ENCODE data around the gene CELF2.

Gene CELF2

DNA sequence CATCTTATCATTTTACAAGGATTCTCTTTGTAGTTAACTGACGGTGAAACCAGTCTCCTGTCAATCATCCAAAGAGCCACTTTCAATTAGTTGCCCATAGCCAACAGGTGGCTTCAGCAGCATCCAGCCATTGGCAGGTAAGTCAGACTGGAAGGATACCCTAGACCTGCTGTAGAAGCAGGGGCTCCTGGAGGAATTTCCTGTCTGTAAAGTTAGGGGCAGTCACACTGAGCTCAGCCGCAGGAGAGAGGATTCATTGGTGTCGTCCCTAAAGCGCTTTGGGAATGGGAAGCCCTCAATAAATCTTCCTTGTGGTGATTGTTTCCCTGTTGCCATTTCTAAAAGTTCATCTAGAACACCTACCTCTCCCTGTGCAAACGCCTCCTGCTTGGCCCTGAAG lies 140.4 kb downstream of the CELF2 start:
- no peak for DNase-seq

DNA sequence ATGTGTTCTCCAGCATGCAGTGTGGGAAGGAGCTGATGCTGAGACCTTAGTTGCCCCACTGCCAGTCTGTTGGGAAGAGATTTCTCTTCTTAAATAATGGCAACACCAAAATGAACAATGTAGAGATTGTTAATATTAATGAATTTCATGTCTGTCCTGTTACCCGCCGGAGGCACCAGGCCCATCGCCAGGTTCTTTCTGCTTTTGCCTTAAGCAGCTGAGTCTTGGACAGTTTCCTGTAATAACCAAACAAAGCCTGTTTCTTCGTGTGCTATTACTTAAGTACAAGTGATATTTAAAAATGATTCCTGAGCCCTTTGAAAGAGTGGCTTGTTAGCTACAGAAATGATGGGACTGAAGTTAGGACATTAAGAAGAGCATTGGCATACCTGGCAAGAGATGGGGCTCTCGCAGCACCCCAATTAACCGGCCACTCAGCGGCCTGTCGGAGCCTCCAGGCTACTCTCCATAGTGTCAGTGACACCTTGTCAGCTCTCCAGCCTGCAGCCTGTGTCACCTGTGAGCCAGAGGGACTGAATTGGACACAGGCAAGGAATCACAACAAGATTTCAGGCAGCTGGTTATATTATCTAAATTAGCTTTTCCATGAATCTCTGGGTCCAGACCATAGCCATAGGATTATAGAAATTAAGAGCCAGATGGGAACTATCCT lies 142.0 kb downstream of the CELF2 start:
- no peak for DNase-seq

DNA sequence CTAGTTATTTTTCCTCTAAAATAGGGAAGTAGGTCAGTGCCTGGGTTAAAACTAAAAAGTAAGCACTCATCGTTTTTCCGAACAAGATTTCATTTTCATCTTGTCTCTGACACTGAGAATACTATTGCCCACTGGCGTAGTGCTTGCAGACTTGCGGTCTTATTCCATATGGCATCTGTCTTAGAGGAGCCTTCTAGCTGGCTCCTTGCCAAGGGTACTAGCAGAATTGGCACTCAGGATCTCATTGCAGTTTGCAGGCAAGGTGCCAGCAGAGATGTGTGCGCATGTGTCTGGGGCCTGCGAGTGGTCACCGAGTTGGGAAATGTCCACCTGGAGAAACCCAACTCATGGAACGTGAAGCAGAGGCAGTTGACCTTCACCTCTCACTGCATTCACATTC lies 143.4 kb downstream of the CELF2 start:
- DNase-seq = no peak

DNA sequence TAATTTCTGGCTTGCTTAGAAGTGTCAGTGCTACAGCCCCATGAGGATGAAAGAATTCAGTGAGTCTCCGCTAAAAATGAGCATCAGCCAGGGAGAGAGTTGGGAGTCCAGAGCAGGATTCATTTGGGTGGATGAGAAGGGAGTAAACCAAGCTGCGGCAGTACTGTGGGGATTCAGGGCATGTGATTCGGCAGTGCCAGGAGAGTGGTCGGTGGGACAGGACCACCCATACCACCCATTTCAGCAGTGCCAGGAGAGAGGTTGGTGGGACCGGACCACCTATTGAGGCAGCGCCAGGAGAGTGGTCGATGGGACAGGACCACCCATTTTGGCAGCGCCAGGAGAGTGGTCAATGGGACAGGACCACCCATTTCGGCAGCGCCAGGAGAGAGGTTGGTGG lies 144.2 kb downstream of the CELF2 start:
- DNase-seq = no peak

DNA sequence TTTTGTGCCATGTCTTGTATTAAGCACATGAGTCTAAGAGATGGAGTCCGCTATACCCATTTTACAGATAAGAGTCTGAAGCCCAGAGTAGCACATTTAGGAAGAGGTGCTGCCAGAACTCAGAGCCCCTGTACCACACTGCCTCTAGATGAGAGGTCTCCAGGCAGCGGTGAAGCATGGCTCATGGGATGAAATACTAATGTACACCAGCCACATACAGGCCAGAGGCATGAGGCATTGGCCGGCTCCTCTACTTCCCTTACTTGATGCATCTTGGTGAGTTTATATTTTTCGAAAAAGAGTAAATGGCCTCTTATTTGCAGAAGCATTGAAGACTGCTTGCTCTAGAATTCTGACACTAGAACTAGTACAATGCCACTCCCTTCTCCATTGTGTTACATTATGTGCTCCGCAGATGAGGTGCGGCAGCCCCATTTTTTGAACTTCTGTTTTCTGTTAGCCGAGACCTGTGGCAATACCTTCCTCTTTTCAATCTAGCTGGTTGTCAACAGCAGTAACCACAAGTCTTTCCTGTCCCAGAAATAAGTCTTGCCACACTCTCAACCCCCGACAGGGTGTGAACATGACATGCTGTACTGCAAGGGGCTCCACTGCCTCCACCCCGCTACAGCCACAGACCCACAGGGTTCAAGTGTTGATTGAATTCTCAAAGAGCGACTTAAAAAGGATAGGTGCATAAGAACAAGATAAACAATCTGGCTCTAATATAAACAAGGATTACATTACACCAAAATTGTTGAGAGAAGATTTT lies 145.3 kb downstream of the CELF2 start:
- DNase-seq = no peak

DNA sequence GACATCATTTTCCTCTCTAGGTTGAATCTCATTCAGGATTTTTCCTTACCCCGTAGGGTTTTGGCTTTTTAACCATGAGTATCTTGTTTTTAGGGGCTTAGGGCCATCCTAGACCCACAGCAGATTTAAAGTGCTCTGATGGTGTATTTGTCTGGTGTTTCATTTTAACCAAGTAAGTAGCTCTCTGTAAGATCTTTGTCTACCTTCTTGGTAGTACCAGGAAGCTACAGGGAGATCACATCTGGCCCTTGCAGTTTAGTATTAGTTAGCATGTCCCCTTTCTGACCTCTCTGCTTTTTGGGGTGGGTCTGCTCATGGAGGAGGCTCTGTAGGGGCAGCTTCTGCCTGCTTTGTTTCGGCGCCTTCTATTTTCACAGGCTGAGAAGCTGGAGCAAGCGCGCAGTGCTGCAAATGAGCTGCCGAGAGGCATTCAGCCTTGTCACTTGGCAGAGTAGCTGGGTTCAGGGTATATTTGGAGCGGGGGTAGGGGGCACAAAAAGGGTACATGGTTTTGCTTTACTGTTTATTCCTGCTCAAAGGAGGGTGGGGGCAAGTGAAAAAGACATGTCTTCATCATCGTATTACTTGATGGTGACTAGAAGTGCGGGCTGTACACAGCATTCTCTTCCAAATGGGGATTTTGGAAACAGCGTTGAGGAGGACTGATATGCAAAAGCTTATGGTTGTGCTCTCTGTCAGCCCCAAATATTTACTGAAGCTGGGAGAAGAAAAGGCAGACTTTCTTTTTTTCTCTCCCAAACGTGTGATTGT lies 146.3 kb downstream of the CELF2 start:
- DNase-seq = no peak

DNA sequence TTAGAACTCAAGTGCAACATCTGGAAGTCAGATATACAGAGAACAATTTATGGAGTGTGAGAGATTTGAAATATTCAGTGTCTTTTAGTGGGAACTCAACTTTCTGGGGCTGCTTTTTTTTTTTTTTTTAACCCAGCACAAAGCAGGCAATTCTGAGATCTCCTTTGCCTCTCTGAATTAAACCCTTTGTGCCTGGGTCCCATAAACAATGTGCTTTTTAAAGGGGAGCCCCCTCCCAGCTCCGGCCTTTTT lies 146.8 kb downstream of the CELF2 start:
- DNase-seq = no peak

DNA sequence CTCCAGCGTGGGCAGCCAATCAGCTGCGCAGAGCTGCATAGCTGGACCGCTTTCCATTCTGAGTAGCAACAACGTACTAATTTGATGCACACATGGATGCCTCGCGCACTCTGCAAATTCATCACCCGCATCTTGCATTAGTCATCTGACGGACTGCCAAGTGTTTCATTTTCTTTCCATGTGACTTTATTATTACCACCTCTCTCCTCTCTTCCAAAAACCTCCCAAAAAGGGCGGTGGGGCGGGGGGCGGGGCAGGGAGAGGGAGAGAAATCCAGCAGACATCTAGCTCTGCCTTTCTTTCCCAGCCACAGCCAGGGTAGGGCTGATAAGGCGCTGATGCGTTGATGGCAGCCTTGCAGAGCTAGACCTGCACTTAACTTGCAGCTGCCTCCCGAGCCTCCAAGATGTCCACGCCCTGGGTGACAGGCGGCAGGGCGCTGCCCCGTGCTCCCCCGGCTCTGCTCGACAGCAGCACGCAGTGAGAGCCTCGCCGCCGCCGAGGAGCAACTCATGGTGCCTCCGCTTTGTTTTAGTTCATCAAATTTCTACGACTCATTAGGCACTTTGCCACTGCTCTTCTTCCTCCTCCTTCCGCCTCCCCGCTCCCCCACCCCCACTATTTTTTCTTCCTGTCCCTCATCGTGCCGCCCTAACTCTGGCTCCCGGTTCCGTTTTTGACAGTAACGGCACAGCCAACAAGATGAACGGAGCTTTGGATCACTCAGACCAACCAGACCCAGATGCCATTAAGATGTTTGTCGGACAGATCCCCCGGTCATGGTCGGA lies 147.3 kb downstream of the CELF2 start:
- DNase-seq = no peak

DNA sequence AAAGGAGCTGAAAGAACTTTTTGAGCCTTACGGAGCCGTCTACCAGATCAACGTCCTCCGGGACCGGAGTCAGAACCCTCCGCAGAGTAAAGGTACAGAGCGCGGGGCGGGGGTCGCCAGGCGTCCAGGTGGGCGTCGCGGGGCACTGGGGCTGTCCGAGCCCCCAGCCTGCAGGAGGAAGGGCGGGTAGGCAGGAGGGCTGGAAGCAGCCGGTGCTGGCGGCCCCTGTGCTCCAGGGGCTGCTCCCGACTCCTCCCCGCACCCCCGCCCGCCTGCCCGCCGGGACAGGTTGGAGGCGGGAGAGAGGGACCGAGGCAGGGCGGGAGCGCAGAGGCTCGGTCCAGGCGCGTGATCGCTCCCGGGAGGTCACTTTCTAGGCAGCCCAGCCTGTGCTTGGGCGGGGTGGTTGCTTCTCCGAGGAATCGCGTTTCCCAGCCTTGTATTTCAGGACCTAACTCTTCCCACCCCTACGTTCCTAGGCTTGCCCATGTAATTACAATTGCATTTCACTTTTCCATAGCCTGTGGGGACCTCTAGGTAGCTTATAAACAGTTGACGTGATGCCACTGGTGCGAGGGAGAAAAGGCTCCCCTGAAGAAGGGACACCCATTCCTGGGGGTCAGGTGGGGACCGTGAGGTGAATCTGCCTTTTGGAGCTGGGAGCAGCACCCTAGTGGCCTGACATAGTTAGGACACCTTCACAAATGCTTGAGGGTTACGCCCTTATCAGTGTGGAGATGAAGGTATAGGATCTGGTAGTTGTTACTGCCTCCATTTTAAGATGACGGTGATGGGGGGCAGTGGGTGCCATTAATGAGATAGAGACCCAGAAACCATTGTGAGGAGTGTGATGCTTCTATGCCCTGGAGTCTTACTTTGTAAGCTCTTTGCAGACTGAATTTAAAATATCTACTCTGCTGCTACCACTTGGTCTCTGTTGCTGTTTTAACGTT lies 148.2 kb downstream of the CELF2 start:
- DNase-seq = no peak

DNA sequence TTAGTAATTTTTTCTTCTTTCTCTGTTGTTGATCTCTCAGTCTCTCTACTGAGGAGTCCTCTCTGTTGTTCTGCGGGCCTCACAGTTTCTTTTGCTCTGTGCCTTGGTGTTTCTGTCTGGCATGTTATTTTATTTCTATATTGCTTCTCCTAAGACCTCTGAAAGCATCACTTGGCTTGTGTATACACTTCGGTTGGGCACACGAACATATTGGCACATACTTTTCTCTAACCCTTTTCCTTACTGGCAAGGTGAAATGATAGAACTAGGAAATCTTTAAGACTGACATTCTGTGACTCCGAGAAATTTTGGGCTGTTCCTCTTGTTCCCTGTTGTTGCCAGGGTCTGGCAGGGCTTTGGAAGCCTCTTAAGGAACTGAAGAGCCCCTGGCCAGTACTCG lies 148.9 kb downstream of the CELF2 start:
- DNase-seq = no peak

DNA sequence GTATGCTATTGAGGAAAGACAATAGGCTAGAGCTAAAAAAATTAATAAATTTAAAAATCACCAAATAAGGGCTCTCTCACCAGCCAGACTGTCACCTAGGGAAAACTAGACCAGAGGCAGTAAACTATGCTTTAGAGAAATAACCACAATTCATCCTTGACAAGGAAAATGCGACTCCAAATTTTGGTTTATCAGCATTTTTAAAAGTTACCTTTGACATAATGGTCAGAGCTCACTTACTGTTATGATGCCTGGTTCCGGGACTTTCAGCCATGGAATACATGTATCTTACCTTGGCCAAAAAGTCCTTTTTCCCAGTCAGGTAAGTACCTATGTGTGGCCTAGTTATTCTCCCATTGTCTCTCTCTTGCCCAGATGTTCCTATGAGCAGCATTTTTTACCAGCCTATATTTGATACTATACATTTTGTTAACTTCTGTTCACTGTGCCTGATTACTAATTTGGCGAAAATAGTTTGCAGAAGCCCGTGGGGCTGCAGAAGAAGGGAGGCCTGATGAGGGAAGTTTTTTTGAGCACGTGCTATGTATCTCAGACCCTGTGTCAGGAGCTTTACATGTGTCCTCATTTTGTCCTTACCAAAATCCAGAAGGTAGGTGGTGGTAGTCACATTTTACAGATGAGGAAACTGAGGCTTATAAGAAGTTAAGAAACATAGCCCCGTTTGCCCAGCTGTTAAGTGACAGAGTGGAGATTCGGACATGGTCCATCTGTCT lies 149.7 kb downstream of the CELF2 start:
- DNase-seq = no peak

DNA sequence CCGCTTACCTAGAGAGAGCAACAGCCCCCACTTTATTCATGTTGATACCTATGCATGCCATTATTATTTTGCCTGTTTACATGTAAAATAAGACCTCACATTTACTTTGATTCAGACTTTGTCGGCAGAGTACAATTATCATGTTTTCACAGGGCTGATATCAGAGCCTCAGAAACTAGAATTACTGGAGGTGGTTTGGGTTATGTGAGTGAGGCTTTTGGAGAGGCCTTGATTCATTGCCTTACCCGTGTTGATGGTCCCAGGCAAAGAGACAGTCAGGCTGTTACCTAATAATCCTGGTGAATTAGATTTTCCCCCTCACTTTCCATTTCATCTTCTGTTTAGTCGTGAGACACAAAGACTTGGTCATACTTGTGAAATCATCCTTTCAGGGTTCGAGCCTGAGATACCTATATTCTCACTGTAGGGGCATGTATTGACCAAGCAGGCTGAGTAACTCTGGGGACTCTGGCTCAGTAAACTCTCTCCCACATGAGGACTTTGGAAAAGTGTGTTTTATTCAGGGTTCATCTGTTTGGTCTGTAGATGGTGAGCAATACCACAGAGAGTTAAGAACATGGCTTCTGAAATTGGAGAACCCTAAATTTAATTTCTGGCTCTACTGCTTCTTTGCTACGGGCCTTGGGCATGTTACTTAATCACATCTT lies 150.9 kb downstream of the CELF2 start:
- no peak for DNase-seq

DNA sequence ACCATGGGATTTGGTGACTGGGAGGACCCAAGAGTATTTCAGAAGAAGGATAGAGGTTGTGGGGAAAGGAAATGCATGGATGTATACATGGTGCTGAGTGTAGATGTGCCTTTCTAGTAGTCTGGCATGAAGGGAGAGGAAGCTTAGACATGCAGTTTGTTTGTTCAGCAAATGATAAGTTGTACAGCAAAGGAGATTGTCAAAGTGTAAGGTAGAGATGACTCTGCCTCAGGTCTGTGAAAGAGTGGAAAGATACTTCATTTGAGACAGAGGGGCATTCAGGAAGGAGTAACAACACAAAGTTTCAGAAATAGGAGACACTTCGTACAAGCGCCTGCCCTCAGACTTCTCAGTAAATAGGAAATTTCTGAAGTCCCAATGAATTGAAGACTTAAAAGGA lies 152.3 kb downstream of the CELF2 start:
- DNase-seq = no peak

DNA sequence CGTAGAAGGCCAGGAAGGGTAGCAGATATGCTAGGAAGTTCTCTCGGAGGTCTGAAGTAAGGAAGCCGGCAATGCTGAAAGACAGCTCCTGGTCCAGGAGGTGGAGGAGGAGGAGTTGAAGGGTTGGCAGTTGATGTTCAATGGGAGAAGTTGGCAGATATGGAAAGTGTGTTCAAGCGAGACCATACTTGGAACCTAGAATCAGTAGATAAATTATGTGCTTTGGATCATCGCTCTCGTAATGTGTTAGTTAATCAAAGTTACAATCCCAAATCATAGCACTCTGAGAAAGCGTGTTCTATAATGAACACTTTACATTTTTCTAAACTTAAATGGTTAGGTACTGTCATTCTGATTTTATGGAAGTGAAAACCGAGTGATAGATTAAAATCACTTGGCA lies 152.9 kb downstream of the CELF2 start:
- no peak for DNase-seq

DNA sequence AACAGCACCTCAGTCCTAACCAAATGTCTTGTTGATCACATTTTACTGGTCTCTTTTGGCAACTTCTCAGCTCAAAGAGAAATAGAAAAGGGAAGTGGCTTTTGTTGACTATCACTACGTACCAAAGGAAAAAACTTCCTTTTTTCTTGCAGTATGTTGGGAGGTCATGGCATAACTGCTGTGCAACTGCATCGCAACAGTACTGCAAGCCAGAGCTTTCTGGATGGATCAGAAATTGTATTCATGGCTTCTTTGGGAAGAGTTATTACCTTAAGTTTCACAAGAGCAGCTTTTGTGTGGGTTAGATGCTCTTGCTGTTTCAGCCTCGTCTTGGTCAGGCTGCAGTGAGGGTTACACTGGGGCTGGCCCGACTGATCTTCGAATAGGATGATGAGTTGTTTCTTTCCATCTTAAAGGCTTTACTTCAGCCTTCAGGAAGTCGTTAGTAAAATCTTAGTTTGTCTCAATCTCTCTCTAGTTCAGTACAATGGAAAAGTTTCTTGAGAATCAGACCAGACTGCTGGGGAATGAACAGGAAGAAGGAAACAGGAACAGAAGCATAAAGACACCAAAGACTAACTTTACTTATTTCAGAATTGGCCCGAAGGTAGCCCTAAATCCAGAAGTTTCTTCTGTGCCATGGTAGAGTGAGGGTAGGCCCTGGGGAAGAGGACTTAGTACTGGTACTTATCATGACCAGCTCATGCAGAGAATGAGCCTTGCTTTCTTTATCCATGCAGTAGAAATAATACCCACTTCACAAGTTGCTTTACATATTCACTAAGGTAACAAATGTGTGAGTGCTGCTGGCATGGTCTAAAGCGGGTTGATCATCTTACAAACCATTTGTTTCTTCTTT lies 153.6 kb downstream of the CELF2 start:
- no peak for DNase-seq

DNA sequence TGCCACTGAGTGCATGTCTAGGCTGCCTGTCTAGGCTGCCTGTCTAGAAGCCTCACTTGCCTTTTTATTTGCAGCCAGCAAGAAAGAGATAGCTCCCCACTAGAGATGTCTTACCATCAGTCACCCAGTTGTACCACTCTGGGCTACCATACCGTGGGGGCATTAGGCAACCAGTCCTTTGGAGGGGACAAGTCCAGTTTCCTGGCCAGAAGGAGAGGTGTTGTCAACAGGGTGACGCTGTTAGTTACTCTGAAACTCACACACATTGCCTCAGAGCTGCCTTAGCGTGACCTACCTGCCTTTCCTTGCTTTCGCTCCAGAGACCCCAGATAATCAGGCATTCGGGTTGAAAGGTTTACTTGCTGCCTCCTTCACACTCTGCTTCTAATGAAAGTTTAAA lies 155.4 kb downstream of the CELF2 start:
- DNase-seq = no peak

DNA sequence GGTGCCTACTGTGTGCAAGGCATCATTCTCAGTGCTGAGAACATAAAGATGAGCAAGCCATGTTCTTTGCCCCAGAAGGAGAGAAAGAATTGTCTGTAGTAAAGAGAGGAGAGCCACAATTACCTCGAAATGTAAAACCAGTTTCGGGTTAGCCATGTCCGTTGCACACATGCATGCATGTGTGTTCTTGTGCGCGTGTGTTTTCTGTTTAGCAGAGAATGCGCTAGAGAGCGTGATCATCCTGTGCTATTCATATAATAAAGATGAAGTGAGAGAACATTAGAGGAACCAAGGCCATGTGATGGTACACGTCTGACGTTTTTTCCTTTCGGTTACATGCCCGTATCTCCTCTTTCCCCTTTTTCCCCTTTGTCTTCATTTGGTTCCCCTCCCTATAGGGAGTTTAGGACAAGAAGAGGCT lies 158.2 kb downstream of the CELF2 start:
- no peak for DNase-seq

DNA sequence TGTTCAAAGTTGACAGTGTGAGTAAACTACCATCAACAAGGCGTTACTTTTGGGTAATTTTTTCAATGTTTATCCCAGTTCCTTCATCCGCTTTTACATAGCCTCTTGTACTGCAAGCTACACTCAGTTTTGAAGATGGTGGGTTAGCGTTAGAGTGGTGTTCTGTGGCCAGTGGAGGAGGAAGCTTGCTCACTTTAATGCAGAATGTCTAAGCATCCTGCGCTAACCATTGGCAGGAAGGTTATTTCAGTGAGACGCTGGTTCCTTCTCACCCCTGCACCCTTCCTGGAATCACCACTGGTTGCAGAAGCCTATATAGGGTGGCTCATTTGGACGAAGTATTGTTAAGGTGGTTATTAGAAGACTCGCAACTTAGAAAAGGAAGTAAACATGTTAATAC lies 159.1 kb downstream of the CELF2 start:
- DNase-seq = no peak

DNA sequence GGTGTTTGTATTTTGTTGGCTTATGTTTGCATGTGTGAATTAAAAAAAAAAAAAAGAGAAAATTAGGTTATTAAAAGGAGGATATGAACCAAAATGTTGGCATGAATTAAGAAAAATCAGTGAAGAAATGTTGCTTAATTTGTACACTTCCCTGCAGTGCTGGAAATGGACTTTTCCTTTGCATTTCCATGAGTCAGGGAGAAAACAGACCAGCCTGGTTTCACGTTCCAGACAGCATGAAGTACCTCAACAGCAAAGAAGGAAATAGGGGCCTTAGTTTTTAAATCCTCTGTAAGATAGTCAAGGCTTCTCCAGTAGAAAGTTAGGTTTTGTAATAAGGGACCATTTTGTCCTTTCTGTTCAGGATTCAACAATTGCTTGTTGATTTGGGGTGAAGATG lies 159.7 kb downstream of the CELF2 start:
- no peak for DNase-seq

DNA sequence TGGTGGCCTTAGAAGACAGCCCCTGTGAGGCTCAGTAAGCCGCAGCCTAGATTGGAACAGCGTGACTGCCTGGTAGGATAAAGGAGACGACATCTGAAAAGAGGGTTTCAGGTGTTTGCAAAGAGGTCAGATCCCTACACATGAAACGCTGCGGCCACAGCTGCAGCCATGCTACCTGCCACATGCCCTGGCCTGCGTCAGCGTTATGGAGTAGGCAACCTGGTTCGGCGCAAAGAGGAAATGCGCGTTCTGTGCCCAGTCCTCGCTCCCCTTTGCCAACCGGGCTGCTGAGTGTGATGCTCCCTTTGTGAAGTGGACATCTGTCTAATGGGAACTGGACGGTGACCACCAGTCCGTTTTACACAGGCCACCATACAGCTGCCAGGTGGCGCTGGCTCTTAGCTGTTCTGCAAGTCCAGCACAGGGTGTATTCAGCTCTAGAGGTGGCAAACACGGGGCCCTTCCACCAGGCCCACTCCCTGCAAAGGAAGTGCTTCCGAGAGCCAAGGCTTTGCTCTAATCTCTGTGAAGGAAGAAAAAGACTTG lies 160.3 kb downstream of the CELF2 start:
- no peak for DNase-seq
